ENCODE results near the gene NELFCD. TPM values are rescaled to one million over a fixed set of nuclear protein-coding genes. Genes with fewer than 3 reads are reported as not detected.

NELFCD gene
- 39.7 and 51.0 TPM in 2 replicates for total RNA-seq

GRCh38 chr20:58980711-58981627 lies at the start of gene NELFCD:
NELFCD (plus strand) TSS chr20:58981256; CDS start chr20:58981310, 54 bp downstream.

GRCh38 chr20:59006864-59007664 lies 26.0 kb downstream of the NELFCD start, which contains the start of gene CTSZ:
CTSZ (minus strand) TSS chr20:59007254; CDS start chr20:59007128, 126 bp downstream.

GRCh38 chr20:59019217-59019616 lies 38.2 kb downstream of the NELFCD start, which contains the start of gene TUBB1:
TUBB1 (plus strand) TSS chr20:59019429; CDS start chr20:59019523, 94 bp downstream.

GRCh38 chr20:59032023-59032712 lies 51.1 kb downstream of the NELFCD start, which contains the start of gene ATP5F1E:
ATP5F1E (minus strand) TSS chr20:59032335; CDS start chr20:59032251, 84 bp downstream.

GRCh38 chr20:59042151-59042795 lies 61.2 kb downstream of the NELFCD start, which contains the start of gene PRELID3B:
PRELID3B (minus strand) TSS chr20:59042786; CDS start chr20:59042730, 56 bp downstream.

Other genes starting within 250 kb of the NELFCD start
- gene GNAS-AS1, start 130.4 kb upstream of the NELFCD start, total RNA-seq = 0.58 and 1.1 TPM in 2 replicates
- 220 and 244 TPM in 2 replicates for gene GNAS, start 128.5 kb upstream of the NELFCD start, total RNA-seq
- gene CTSZ, start 26.0 kb downstream of the NELFCD start, total RNA-seq = 144 and 156 TPM in 2 replicates
- gene TUBB1, start 38.2 kb downstream of the NELFCD start, total RNA-seq = not detected in 2 replicates
- gene ATP5F1E, start 51.1 kb downstream of the NELFCD start, total RNA-seq = 22.8 and 25.9 TPM in 2 replicates
- gene PRELID3B, start 61.5 kb downstream of the NELFCD start, total RNA-seq = 76.1 and 91.3 TPM in 2 replicates
- gene ZNF831, start 182.6 kb downstream of the NELFCD start, total RNA-seq = not detected in 2 replicates

Measured in regular cardiac myocyte (primary cell).